Measurements from ENCODE around the gene ANP32E. TPM values are rescaled to one million over a fixed set of nuclear protein-coding genes. Genes with fewer than 3 reads are reported as not detected.

The ANP32E gene
- 100 to 1,000 TPM; 112 to 136 (median 132) TPM for polyA plus RNA-seq (ENCODE audit: insufficient read length in 3 of 3)
- long read RNA-seq, donor 1, transcript ANP32E-208 (7 exons, 3,451 nt): major isoform, 31 of 535 reads
- long read RNA-seq, donor 1, partial matches to known transcripts: 504 of 535 reads
- long read RNA-seq, donor 1, other reads (novel, unspliced or antisense): 0 of 535 reads
- long read RNA-seq, donor 2, transcript ANP32E-208 (7 exons, 3,451 nt): major isoform, 36 of 61 reads
- long read RNA-seq, donor 2, partial matches to known transcripts: 25 of 61 reads
- long read RNA-seq, donor 2, other reads (novel, unspliced or antisense): 0 of 61 reads
- long read RNA-seq, donor 3, transcript ANP32E-208 (7 exons, 3,451 nt): major isoform, 21 of 31 reads
- long read RNA-seq, donor 3, partial matches to known transcripts: 10 of 31 reads
- long read RNA-seq, donor 3, other reads (novel, unspliced or antisense): 0 of 31 reads
- long read RNA-seq, donor 4, transcript ANP32E-208 (7 exons, 3,451 nt): major isoform, 12 of 102 reads
- long read RNA-seq, donor 4, partial matches to known transcripts: 84 of 102 reads
- long read RNA-seq, donor 4, other reads (novel, unspliced or antisense): 6 of 102 reads
- long read RNA-seq, donor 5, transcript ANP32E-208 (7 exons, 3,451 nt): major isoform, 17 of 34 reads
- long read RNA-seq, donor 5, partial matches to known transcripts: 17 of 34 reads
- long read RNA-seq, donor 5, other reads (novel, unspliced or antisense): 0 of 34 reads
- long read RNA-seq, donor 6, transcript ANP32E-208 (7 exons, 3,451 nt): major isoform, 41 of 83 reads
- long read RNA-seq, donor 6, partial matches to known transcripts: 42 of 83 reads
- long read RNA-seq, donor 6, other reads (novel, unspliced or antisense): 0 of 83 reads
- long read RNA-seq, donor 7, transcript ANP32E-208 (7 exons, 3,451 nt): major isoform, 21 of 141 reads
- long read RNA-seq, donor 7, partial matches to known transcripts: 120 of 141 reads
- long read RNA-seq, donor 7, other reads (novel, unspliced or antisense): 0 of 141 reads
- long read RNA-seq, donor 8, transcript ANP32E-208 (7 exons, 3,451 nt): major isoform, 6 of 11 reads
- long read RNA-seq, donor 8, partial matches to known transcripts: 5 of 11 reads
- long read RNA-seq, donor 8, other reads (novel, unspliced or antisense): 0 of 11 reads
- long read RNA-seq, donor 9, transcript ANP32E-208 (7 exons, 3,451 nt): major isoform, 32 of 64 reads
- long read RNA-seq, donor 9, partial matches to known transcripts: 32 of 64 reads
- long read RNA-seq, donor 9, other reads (novel, unspliced or antisense): 0 of 64 reads
- long read RNA-seq, donor 10, transcript ANP32E-208 (7 exons, 3,451 nt): major isoform, 33 of 124 reads
- long read RNA-seq, donor 10, partial matches to known transcripts: 78 of 124 reads
- long read RNA-seq, donor 10, other reads (novel, unspliced or antisense): 12 of 124 reads
- long read RNA-seq, donor 11, transcript ANP32E-208 (7 exons, 3,451 nt): major isoform, 23 of 40 reads
- long read RNA-seq, donor 11, partial matches to known transcripts: 16 of 40 reads
- long read RNA-seq, donor 11, other reads (novel, unspliced or antisense): 0 of 40 reads
- long read RNA-seq, donor 12, transcript ANP32E-208 (7 exons, 3,451 nt): major isoform, 40 of 108 reads
- long read RNA-seq, donor 12, partial matches to known transcripts: 62 of 108 reads
- long read RNA-seq, donor 12, other reads (novel, unspliced or antisense): 6 of 108 reads
- long read RNA-seq, donor 13, transcript ANP32E-208 (7 exons, 3,451 nt): major isoform, 17 of 333 reads
- long read RNA-seq, donor 13, partial matches to known transcripts: 192 of 333 reads
- long read RNA-seq, donor 13, other reads (novel, unspliced or antisense): 124 of 333 reads
- long read RNA-seq, donor 14: 0 reads
- long read RNA-seq, donor 15, transcript ANP32E-208 (7 exons, 3,451 nt): major isoform, 27 of 102 reads
- long read RNA-seq, donor 15, partial matches to known transcripts: 67 of 102 reads
- long read RNA-seq, donor 15, other reads (novel, unspliced or antisense): 8 of 102 reads
- long read RNA-seq, donor 16, transcript ANP32E-208 (7 exons, 3,451 nt): major isoform, 33 of 75 reads
- long read RNA-seq, donor 16, partial matches to known transcripts: 41 of 75 reads
- long read RNA-seq, donor 16, other reads (novel, unspliced or antisense): 0 of 75 reads

DNA sequence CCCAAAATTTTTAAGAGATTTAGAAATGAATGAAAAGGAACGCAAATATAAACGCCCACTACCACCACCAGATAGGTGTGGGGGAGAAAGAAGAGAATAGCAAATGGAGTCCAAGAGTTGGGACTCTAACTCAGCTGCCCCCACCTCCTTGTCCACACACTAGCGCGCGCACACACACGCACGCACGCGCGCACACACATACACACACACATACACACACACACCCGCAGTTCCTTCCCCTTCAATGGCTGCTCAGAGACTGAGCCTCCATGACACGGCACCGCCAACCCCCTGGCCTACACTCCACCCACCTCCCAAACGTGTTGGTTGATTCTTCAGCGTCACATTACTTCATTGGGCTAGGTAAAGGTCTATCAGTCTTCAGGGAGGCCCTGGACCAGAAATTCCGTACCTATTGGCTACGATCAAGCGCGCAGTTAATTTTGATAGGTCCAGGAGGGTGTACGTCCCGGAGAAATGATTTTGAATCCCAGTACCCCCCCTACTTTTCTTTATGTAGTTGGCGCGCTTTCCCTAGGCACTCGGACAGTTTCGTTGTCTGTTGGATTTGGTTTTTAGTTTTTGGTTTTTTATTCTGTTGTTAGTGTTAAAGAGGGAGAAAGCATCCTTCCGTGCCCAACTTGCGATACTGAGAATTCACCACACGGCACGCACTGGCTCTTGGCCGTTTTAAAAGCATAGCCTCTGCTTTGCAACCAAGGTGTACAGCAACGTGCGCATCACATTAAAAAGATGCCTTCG, at the start of gene ANP32E:
TSS of gene ANP32E (minus strand) at position 261 of the 762 bp plus-strand sequence. CDS start 326 bp downstream, outside the sequence.
- peak; percentile 99 for DNase-seq

DNA sequence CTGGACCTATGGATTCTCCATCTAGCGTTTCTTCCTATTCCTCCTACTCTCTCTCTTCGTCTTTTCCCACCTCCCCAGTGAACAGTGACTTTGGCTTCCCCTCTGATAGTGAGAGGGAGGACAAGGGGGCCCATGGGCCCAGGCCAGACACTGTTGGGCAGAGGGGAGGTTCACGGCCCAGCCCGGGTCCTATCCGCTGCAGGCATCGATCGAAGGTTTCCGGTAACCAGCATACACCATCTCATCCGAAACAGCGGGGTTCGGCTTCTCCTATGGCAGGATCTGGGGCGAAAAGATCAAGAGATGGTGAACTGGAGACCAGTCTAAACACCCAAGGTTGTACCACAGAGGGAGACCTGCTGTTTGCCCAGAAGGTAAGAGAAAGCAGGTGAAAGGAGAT, 47.3 kb upstream of the ANP32E start:
- DNase-seq: no peak

- DNase-seq: no peak
Measured at GRCh38 chr1:150282558-150282958, 46.6 kb upstream of the ANP32E start.

- peak; percentile 97 for DNase-seq
Measured at GRCh38 chr1:150281758-150282557, 46.0 kb upstream of the ANP32E start, which contains the start of gene CIART. Gene CIART (plus strand): TSS chr1:150282554. CDS start chr1:150283268, 714 bp downstream.

DNA sequence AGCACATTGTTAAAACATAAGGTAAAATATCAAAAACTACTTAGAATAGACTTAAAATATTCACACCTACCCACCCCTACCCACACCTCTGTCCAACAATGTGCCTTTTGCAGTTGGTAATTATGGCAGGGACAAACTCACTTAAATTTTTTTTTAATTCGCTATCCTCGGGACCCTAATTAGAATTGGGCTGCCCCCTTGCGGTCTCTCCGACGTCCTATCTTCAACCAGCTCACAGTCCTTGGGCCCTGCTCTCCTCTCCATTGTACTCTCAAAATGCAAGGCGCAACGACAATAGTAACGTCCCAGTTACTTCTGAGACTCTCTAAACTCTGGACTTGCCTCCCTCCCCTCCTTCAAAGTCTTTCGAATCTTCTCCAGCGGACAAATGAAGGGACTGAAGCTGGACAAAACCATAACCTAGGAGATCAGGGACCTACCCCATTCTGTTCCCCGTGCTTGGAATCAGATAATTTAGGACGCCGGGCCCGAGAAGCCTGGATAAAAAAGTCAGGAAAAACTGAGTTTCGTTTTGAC, 45.4 kb upstream of the ANP32E start:
- DNase-seq: peak; percentile 73

DNA sequence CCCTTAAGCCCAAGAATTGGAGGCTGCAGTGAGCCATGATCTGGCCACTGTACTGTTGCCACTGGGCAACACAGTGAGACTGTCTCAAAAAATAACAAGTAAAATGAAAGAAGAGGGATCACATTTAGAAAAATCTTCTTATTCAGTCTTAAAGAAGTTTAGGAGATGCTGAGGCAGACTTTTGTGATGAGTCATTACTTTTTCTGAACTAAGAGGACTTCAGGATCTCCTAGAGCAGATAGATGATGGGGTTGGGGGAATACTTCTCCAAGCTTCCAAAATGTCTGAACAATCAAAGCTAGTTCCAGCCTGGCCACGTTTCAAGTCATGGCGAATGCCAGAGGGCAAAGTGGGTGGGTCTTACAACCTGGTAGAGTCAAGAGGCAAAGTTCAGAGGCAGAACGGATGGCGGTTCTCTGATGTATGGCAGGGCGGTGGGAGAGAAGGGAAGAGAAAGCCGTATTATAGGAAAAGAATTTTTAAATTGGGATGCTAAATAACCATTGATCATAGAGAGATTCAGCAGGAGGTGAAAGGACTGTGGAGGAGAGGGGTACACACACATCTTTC, 44.3 kb upstream of the ANP32E start:
- DNase-seq: no peak

GRCh38 chr1:150273311-150273710, 37.4 kb upstream of the ANP32E start:
- DNase-seq: no peak

- DNase-seq: no peak
Measured at GRCh38 chr1:150271291-150271959, 35.5 kb upstream of the ANP32E start.

GRCh38 chr1:150269451-150269850, 33.5 kb upstream of the ANP32E start:
- no peak for DNase-seq

- peak; percentile 98 for DNase-seq
Measured at GRCh38 chr1:150268705-150269403, 32.9 kb upstream of the ANP32E start, which contains the start of gene APH1A. Gene APH1A (minus strand): TSS chr1:150269016. CDS start chr1:150268810, 206 bp downstream.

GRCh38 chr1:150268340-150268704, 32.4 kb upstream of the ANP32E start:
- DNase-seq: no peak

- DNase-seq: no peak
Measured at GRCh38 chr1:150267896-150268295, 32.0 kb upstream of the ANP32E start.

DNA sequence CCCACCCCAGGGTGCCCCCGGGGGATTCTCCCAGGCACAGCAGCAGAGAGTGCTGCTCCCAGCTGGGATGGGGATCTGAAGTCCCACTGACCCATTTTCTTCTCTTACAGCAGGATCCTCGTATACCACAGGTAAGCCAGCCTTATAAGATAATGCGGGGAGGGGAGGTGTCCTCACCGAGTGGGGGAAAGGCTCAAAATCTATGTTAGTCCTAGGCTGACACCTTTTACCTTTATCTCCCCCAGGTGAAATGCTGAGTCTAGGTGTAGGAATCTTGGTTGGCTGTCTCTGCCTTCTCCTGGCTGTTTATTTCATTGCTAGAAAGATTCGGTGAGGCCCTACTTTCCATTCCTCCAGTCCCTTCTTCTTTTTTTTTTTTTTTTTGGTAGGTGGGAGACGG, 27.6 kb upstream of the ANP32E start:
- DNase-seq: no peak

GRCh38 chr1:150262388-150263320, 26.7 kb upstream of the ANP32E start:
- no peak for DNase-seq

GRCh38 chr1:150261367-150261766, 25.5 kb upstream of the ANP32E start:
- DNase-seq: no peak
